Measurements from ENCODE around the gene F10.

GRCh38 chr13:113153810-113154748 lies 31.5 kb downstream of the F10 start:
- TF ChIP-seq CTCF (IDR thresholded peaks at IDR 0.05), result no peak
- TF ChIP-seq EP300 (IDR thresholded peaks at IDR 0.05), result no peak
- peak in 2 of 4 donors; percentile 33 to 64 for TF ChIP-seq POLR2A (IDR thresholded peaks at IDR 0.05)
- peak; percentile 73 to 81 for TF ChIP-seq POLR2AphosphoS5 (IDR thresholded peaks at IDR 0.05)
